H1 (cell line): ENCODE results near the gene UBE2V1. TPM values are rescaled to one million over a fixed set of nuclear protein-coding genes. Genes with fewer than 3 reads are reported as not detected.

ENCODE experiments used
- KDM1A ChIP-seq: fragments of 200-600, 300-600 bp; sonication (generic); IDR thresholded peaks from 2 replicates; pipeline ENCODE4 v1.7.1; 2016; ENCODE audit warnings: mild to moderate bottlenecking, low read length, borderline replicate concordance
- polyA plus RNA-seq, 7 experiments: library from polyadenylated mRNA; depleted of rRNA in 3 of 7; stranded (reverse) in 5 of 7; unstranded in 2 of 7; fragments of >200 nt in 5 of 7; fragments of 200-250 nt in 2 of 7; gene quantifications; 1 replicate in 5 of 7; 2 replicates in 1 of 7; 4 replicates in 1 of 7; pipeline versions ENCODE4 v1.2.1 to v1.2.3, GENCODE V29; 2011 to 2013; ENCODE audit warnings: missing spikeins in 2 of 7, mixed read lengths in 2 of 7
- total RNA-seq: library from RNA; stranded (reverse); fragmentation: NEBNext Ultra II Directional; extraction: Animal tissue kit (Norgen Biotek cat#: 25700); gene quantifications from 2 replicates; pipeline ENCODE4 v1.2.1, GENCODE V29; 2021
- TF ChIP-seq, protein P1 (sequence below): fragments of 300-600 bp; sonication (generic); IDR thresholded peaks from 2 replicates; pipeline ENCODE4 v1.7.1; 2012; ENCODE audit warnings: low read length, moderate library complexity, mild to moderate bottlenecking, inconsistent platforms; ENCODE audit not compliant: insufficient replicate concordance

UBE2V1 gene
- total and polyA plus RNA-seq, 2 of the 8 experiments (the other 6 are each of a cell fraction or from before 2014, with no cell fraction given), result 141 to 184 TPM

DNA sequence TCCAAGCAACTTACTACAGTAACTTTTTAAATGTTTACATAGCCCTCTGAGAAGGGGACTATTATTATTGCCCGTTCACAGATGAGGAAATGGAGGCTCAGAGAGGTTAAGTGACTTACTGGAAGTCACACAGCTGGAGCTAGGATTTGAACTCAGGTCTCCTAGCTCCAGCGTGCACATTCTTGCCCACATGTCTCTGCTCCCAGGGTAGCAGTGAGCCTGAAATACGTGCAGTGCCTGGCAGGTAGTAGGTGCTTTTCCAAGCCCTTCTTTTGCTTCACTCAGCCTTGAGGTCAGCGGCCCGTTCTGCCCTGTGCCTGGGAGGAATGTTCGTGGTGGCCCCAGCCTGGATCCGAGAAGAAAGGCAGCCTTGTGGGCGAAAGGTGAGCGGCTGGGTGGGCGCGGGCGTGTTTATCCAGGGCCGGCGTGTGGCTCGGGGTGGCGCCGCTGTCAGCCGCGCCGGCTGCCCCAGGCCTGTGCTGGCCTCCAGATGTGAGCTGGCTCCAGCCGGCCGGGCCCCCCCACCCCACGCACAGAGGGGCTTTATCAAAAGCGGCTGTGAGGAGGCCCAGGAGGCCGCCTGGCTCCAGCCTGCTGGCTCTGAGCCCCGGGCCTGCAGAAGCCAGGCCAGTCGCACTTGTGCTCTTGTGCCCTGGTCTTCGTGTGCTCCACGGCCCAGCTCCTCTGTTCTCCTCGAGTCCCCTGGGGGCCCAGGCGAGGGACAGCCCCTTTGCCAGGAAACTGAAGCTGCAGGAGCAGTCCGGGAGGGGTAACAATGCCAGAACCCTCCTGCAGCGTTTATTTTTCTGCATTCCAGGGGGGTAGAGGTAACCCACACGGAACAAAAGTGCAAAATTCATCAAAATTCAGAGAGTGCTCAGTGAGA lies 58.1 kb downstream of the UBE2V1 start (continued):
- TF ChIP-seq, protein P1, sequence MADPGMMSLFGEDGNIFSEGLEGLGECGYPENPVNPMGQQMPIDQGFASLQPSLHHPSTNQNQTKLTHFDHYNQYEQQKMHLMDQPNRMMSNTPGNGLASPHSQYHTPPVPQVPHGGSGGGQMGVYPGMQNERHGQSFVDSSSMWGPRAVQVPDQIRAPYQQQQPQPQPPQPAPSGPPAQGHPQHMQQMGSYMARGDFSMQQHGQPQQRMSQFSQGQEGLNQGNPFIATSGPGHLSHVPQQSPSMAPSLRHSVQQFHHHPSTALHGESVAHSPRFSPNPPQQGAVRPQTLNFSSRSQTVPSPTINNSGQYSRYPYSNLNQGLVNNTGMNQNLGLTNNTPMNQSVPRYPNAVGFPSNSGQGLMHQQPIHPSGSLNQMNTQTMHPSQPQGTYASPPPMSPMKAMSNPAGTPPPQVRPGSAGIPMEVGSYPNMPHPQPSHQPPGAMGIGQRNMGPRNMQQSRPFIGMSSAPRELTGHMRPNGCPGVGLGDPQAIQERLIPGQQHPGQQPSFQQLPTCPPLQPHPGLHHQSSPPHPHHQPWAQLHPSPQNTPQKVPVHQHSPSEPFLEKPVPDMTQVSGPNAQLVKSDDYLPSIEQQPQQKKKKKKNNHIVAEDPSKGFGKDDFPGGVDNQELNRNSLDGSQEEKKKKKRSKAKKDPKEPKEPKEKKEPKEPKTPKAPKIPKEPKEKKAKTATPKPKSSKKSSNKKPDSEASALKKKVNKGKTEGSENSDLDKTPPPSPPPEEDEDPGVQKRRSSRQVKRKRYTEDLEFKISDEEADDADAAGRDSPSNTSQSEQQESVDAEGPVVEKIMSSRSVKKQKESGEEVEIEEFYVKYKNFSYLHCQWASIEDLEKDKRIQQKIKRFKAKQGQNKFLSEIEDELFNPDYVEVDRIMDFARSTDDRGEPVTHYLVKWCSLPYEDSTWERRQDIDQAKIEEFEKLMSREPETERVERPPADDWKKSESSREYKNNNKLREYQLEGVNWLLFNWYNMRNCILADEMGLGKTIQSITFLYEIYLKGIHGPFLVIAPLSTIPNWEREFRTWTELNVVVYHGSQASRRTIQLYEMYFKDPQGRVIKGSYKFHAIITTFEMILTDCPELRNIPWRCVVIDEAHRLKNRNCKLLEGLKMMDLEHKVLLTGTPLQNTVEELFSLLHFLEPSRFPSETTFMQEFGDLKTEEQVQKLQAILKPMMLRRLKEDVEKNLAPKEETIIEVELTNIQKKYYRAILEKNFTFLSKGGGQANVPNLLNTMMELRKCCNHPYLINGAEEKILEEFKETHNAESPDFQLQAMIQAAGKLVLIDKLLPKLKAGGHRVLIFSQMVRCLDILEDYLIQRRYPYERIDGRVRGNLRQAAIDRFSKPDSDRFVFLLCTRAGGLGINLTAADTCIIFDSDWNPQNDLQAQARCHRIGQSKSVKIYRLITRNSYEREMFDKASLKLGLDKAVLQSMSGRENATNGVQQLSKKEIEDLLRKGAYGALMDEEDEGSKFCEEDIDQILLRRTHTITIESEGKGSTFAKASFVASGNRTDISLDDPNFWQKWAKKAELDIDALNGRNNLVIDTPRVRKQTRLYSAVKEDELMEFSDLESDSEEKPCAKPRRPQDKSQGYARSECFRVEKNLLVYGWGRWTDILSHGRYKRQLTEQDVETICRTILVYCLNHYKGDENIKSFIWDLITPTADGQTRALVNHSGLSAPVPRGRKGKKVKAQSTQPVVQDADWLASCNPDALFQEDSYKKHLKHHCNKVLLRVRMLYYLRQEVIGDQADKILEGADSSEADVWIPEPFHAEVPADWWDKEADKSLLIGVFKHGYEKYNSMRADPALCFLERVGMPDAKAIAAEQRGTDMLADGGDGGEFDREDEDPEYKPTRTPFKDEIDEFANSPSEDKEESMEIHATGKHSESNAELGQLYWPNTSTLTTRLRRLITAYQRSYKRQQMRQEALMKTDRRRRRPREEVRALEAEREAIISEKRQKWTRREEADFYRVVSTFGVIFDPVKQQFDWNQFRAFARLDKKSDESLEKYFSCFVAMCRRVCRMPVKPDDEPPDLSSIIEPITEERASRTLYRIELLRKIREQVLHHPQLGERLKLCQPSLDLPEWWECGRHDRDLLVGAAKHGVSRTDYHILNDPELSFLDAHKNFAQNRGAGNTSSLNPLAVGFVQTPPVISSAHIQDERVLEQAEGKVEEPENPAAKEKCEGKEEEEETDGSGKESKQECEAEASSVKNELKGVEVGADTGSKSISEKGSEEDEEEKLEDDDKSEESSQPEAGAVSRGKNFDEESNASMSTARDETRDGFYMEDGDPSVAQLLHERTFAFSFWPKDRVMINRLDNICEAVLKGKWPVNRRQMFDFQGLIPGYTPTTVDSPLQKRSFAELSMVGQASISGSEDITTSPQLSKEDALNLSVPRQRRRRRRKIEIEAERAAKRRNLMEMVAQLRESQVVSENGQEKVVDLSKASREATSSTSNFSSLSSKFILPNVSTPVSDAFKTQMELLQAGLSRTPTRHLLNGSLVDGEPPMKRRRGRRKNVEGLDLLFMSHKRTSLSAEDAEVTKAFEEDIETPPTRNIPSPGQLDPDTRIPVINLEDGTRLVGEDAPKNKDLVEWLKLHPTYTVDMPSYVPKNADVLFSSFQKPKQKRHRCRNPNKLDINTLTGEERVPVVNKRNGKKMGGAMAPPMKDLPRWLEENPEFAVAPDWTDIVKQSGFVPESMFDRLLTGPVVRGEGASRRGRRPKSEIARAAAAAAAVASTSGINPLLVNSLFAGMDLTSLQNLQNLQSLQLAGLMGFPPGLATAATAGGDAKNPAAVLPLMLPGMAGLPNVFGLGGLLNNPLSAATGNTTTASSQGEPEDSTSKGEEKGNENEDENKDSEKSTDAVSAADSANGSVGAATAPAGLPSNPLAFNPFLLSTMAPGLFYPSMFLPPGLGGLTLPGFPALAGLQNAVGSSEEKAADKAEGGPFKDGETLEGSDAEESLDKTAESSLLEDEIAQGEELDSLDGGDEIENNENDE, result no peak
- TF ChIP-seq KDM1A, result peak; percentile 91; the same call in 1 of the 2 replicates
